ENCODE results near the gene MET.
A peak's percentile ranks its signal among the peaks of the same experiment; 100 is the strongest.

The MET gene

DNA sequence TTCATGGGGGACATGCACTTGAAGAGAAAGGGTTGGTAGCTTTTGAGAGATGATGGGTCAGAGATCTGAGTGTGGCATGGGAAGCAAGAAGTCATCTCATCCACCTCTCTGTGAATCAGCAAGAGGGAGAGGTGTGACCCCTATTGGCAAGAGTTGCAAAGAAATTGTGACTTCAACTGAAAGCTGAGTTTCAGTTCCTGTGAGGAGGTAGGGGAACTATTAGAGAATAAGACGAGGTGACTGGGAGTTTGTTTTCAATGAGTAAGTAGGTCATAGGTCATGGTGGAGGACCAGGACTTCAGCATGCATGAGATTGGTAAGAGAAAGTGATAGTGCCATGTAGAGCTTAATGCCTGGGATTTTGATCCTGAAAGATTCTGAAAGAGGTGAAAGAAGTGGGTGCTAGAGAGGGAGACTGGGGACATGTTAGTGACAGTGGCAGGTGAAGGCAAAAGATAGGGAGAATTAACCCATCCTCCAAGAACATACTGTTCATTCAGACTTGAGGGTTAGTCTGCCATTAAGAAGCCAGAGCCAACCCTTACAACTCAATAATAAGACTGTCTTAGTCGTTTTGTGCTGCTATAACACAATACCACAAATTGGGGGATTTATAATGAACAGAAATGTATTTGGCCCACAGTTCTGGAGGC lies 114.9 kb downstream of the MET start:
- Histone ChIP-seq H3K4me3 (IDR thresholded peaks at IDR 0.05; ENCODE audit: insufficient read depth, low read depth, low read length) (no peak overlapping the region), H3K79me2 (ENCODE audit: insufficient read depth, low read depth) (no peaks in the 10 kb centered on the region), H2AFZ (ENCODE audit: low read depth) (no peak overlapping the region; the same call in 1 of the 2 replicates), H3K27ac (no peak overlapping the region), H3K4me2 (no peak overlapping the region), H3K27me3 (ENCODE audit: insufficient read depth, low read depth) (no peaks in the 10 kb centered on the region), H3K9ac (no peak overlapping the region), H3K36me3 (ENCODE audit: insufficient read depth) (no peaks in the 10 kb centered on the region), H4K20me1 (ENCODE audit: insufficient read depth) (no peaks in the 10 kb centered on the region), H3K4me1 (ENCODE audit: low read depth, poor library complexity, severe bottlenecking) (peaks cover 7% of the 10 kb centered on the region)
- TF ChIP-seq, protein P1, sequence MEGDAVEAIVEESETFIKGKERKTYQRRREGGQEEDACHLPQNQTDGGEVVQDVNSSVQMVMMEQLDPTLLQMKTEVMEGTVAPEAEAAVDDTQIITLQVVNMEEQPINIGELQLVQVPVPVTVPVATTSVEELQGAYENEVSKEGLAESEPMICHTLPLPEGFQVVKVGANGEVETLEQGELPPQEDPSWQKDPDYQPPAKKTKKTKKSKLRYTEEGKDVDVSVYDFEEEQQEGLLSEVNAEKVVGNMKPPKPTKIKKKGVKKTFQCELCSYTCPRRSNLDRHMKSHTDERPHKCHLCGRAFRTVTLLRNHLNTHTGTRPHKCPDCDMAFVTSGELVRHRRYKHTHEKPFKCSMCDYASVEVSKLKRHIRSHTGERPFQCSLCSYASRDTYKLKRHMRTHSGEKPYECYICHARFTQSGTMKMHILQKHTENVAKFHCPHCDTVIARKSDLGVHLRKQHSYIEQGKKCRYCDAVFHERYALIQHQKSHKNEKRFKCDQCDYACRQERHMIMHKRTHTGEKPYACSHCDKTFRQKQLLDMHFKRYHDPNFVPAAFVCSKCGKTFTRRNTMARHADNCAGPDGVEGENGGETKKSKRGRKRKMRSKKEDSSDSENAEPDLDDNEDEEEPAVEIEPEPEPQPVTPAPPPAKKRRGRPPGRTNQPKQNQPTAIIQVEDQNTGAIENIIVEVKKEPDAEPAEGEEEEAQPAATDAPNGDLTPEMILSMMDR (conservative IDR thresholded peaks at IDR 0.05; ENCODE audit: low read depth, low read length) = peak; percentile 53; the same call in 1 of the 2 replicates

DNA sequence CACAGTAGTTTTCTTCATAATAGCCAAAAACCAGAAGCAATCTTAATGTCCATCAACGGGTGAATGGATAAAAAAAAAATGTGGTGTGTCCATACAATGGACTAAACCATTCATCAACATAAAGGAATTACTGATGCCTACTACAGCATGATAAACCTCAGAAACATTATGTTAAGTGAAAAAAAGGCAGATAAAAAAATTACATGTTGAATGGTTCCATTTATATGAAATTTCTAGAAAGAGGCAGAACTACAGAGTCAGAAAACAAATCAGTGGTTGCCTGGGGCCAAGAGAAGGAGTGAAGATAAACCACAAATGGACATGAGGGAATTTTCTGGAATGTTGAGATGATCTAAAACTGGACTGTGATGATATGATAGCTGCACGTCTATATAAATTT lies 115.9 kb downstream of the MET start:
- H3K27me3 ChIP-seq (ENCODE audit: insufficient read depth, low read depth) = no peaks in the 10 kb centered on the region
- no peak overlapping the region for H2AFZ ChIP-seq (ENCODE audit: low read depth)
- no peaks in the 10 kb centered on the region for H3K79me2 ChIP-seq (ENCODE audit: insufficient read depth, low read depth)
- peaks cover 7% of the 10 kb centered on the region for H3K4me1 ChIP-seq (ENCODE audit: low read depth, poor library complexity, severe bottlenecking)
- no peak overlapping the region for H3K27ac ChIP-seq
- H4K20me1 ChIP-seq (ENCODE audit: insufficient read depth) = no peaks in the 10 kb centered on the region
- no peak overlapping the region for H3K4me3 ChIP-seq (IDR thresholded peaks at IDR 0.05; ENCODE audit: insufficient read depth, low read depth, low read length)
- no peaks in the 10 kb centered on the region for H3K36me3 ChIP-seq (ENCODE audit: insufficient read depth)
- no peak overlapping the region for H3K9ac ChIP-seq
- no peak overlapping the region for H3K4me2 ChIP-seq
- TF ChIP-seq, protein P1 (conservative IDR thresholded peaks at IDR 0.05; ENCODE audit: low read depth, low read length) = no peak

DNA sequence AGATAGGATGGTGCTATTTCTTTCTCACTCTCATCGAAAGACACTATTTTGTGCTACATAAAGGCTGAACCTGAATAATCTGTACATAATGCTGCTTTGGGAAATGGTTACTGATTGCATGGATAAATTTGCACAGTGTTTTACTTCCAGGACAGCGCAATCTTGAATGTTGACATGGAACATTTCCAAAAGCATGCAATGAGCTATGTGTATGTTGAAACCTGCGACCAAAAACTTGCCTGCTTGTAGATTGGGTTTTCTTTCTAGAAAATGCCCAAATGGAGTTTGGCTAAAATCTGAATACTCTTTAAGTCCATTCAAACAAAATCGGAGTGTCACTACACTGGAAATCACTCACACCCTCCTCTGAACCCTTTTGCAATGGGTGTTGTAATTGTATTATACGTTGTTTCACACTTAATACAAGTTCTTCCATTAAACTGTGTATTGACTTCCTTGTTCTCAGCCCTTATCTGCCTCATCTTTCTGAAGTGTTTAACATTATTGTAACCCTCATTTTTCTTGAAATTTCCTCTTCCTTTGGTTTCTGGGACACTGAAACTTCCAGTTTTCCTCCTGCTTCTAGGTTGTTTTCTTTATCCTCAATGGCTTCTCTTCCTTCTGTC lies 116.7 kb downstream of the MET start:
- H3K27ac ChIP-seq = no peak overlapping the region
- no peaks in the 10 kb centered on the region for H3K79me2 ChIP-seq (ENCODE audit: insufficient read depth, low read depth)
- H3K27me3 ChIP-seq (ENCODE audit: insufficient read depth, low read depth) = no peaks in the 10 kb centered on the region
- H3K9ac ChIP-seq = no peak overlapping the region
- TF ChIP-seq, protein P1 (conservative IDR thresholded peaks at IDR 0.05; ENCODE audit: low read depth, low read length) = no peak
- no peaks in the 10 kb centered on the region for H3K36me3 ChIP-seq (ENCODE audit: insufficient read depth)
- no peak overlapping the region for H3K4me3 ChIP-seq (IDR thresholded peaks at IDR 0.05; ENCODE audit: insufficient read depth, low read depth, low read length)
- no peak overlapping the region for H2AFZ ChIP-seq (ENCODE audit: low read depth)
- H4K20me1 ChIP-seq (ENCODE audit: insufficient read depth) = no peaks in the 10 kb centered on the region
- no peak overlapping the region for H3K4me2 ChIP-seq
- peaks cover 7% of the 10 kb centered on the region for H3K4me1 ChIP-seq (ENCODE audit: low read depth, poor library complexity, severe bottlenecking)

DNA sequence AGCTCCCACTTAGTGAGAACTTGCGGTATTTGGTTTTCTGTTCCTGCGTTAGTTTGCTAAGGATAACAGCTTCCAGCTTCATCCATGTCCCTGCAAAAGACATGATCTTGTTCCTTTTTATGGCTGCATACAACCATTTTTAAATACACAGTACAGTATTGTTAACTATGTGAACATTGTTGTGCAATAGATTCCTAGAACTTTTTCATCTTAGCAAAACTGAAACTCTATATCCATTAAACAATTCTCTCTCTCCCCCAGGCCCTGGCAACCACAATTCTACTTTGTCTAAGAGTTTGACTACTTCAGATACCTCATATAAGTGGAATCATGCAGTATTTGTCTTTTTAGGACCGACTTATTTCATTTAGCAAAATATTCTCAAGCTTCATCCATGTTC lies 118.0 kb downstream of the MET start:
- no peak overlapping the region for H3K9ac ChIP-seq
- no peak overlapping the region for H2AFZ ChIP-seq (ENCODE audit: low read depth)
- TF ChIP-seq, protein P1 (conservative IDR thresholded peaks at IDR 0.05; ENCODE audit: low read depth, low read length) = no peak
- H3K36me3 ChIP-seq (ENCODE audit: insufficient read depth) = no peaks in the 10 kb centered on the region
- H3K27me3 ChIP-seq (ENCODE audit: insufficient read depth, low read depth) = no peaks in the 10 kb centered on the region
- H3K4me3 ChIP-seq (IDR thresholded peaks at IDR 0.05; ENCODE audit: insufficient read depth, low read depth, low read length) = no peak overlapping the region
- no peak overlapping the region for H3K4me2 ChIP-seq
- H3K79me2 ChIP-seq (ENCODE audit: insufficient read depth, low read depth) = no peaks in the 10 kb centered on the region
- H3K4me1 ChIP-seq (ENCODE audit: low read depth, poor library complexity, severe bottlenecking) = peaks cover 7% of the 10 kb centered on the region
- no peaks in the 10 kb centered on the region for H4K20me1 ChIP-seq (ENCODE audit: insufficient read depth)
- no peak overlapping the region for H3K27ac ChIP-seq

Measured in KMS-11 (cell line).